Mammary epithelial cell (primary cell): ENCODE results near the gene SPACA4.

Source experiments
- EZH2 ChIP-seq: IDR thresholded peaks from 2 replicates; pipeline ENCODE4 v1.6.1; 2012; ENCODE audit warnings: low read length, inconsistent platforms, borderline replicate concordance
- TF ChIP-seq, protein P1 (sequence below), 2 donors: IDR thresholded peaks in 1 of 2; conservative IDR thresholded peaks in 1 of 2; 2 replicates each; pipeline ENCODE4 v1.5.1; 2011 to 2012; ENCODE audit warnings: inconsistent platforms in 2 of 2, low read length in 2 of 2, mild to moderate bottlenecking in 2 of 2, control low read depth in 1 of 2, low read depth in 1 of 2; ENCODE audit not compliant: insufficient read depth in 1 of 2; ENCODE audit errors: extremely low read depth in 1 of 2

DNA sequence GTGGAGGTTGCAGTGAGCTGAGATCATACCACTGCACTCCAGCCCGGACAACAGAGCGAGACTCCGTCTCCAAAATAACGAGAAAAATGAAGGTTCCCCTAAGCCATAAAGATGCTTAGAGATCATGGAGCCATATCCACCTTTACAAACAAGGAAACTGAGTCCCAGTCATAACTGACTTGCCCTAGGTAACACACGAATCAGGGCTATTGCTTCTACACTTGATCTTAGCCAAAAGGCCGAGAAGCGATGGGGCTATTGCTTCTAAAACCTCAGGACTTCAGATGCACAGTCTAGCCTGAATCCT, 27.4 kb downstream of the SPACA4 start:
- TF ChIP-seq, protein P1, sequence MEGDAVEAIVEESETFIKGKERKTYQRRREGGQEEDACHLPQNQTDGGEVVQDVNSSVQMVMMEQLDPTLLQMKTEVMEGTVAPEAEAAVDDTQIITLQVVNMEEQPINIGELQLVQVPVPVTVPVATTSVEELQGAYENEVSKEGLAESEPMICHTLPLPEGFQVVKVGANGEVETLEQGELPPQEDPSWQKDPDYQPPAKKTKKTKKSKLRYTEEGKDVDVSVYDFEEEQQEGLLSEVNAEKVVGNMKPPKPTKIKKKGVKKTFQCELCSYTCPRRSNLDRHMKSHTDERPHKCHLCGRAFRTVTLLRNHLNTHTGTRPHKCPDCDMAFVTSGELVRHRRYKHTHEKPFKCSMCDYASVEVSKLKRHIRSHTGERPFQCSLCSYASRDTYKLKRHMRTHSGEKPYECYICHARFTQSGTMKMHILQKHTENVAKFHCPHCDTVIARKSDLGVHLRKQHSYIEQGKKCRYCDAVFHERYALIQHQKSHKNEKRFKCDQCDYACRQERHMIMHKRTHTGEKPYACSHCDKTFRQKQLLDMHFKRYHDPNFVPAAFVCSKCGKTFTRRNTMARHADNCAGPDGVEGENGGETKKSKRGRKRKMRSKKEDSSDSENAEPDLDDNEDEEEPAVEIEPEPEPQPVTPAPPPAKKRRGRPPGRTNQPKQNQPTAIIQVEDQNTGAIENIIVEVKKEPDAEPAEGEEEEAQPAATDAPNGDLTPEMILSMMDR (conservative IDR thresholded peaks at IDR 0.05 in 1 of 2, IDR thresholded peaks at IDR 0.05 in 1 of 2; ENCODE audit: extremely low read depth in 1 of 2, insufficient read depth in 1 of 2, low read depth in 1 of 2, low read length in 2 of 2): no peak
- no peak for TF ChIP-seq EZH2
